A549 (cell line): Measurements from ENCODE around the gene TBPL2. TPM values are rescaled to one million over a fixed set of nuclear protein-coding genes. Genes with fewer than 3 reads are reported as not detected.
A peak's percentile ranks its signal among the peaks of the same experiment; 100 is the strongest.

ENCODE experiments used
- ATAC-seq, 2 experiments: fragments of 200-7000 bp in 1 of 2; fragments of >200 bp in 1 of 2; cut with Nextera tagmentation in 1 of 2; cut with Tn5 transposase in 1 of 2; 3 replicates each; pipeline versions ENCODE4 v1.8.0 to v1.9.1; 2018 to 2020; ENCODE audit warnings: mild to moderate bottlenecking in 1 of 2, moderate library complexity in 1 of 2
- CTCF ChIA-PET: fragments of 300-600 bp; sonication (Branson Sonifier 250); formaldehyde crosslinking; extraction: SDS; loops from one replicate; lab custom pipeline; 2021; ENCODE audit warnings: antibody characterized with exemption, inconsistent platforms; lab: Yijun Ruan, JAX
- POLR2A ChIA-PET: fragments of 350-600 bp; formaldehyde crosslinking; extraction: SDS; loops from one replicate; lab custom pipeline; 2021; ENCODE audit warnings: antibody characterized with exemption, inconsistent platforms; lab: Yijun Ruan, JAX
- DNase-seq, 2 experiments: peaks; one replicate each; pipeline versions ENCODE4 v3.0.0 to v3.0.0-alpha.2; 2011 to 2016; ENCODE audit warnings: low read depth in 1 of 2, low spot score in 1 of 2
- FAIRE-seq: peaks from 2 replicates; lab custom pipeline; 2011; peaks lifted over from hg19 to GRCh38; lab: Jason Lieb, UNC
- H3K27ac ChIP-seq, 2 experiments: fragments of >200 bp; sonication (Bioruptor Twin); formaldehyde crosslinking; 3 replicates each; pipeline ENCODE4 v1.5.1; 2016 to 2017
- H3K4me1 ChIP-seq: fragments of >200 bp; sonication (Bioruptor Twin); formaldehyde crosslinking; 3 replicates; pipeline ENCODE4 v1.6.1; 2016
- H3K4me2 ChIP-seq: fragments of >200 bp; sonication (Bioruptor Twin); formaldehyde crosslinking; 3 replicates; pipeline ENCODE4 v1.6.1; 2016
- H3K4me3 ChIP-seq: fragments of >200 bp; sonication (Bioruptor Twin); formaldehyde crosslinking; 3 replicates; pipeline ENCODE4 v1.5.1; 2016
- H3K9me3 ChIP-seq: fragments of >200 bp; sonication (Bioruptor Twin); formaldehyde crosslinking; 3 replicates; pipeline ENCODE4 v1.6.1; 2016
- BHLHE40 ChIP-seq: IDR thresholded peaks from 2 replicates; pipeline ENCODE4 v1.6.1; 2012; ENCODE audit warnings: low read depth, low read length, inconsistent platforms
- CBX2 ChIP-seq: fragments of 200-600 bp; sonication (generic); IDR thresholded peaks from 2 replicates; pipeline ENCODE4 v1.6.1; 2016; ENCODE audit warnings: low read depth, mild to moderate bottlenecking, borderline replicate concordance
- CEBPB ChIP-seq, 2 experiments: fragments of >200 bp in 1 of 2; sonication (Bioruptor Twin) in 1 of 2; formaldehyde crosslinking in 1 of 2; IDR thresholded peaks; 2 replicates each; pipeline ENCODE4 v1.6.1; 2012 to 2016
- CHD4 ChIP-seq: fragments of 200-600 bp; sonication (generic); IDR thresholded peaks from 2 replicates; pipeline ENCODE4 v1.6.1; 2016; ENCODE audit warnings: antibody characterized with exemption, mild to moderate bottlenecking, borderline replicate concordance
- EHF ChIP-seq: fragments of 250-450 bp; sonication (Bioruptor Pico); IDR thresholded peaks from 2 replicates; pipeline ENCODE4 v1.5.0; 2020; ENCODE audit warnings: mild to moderate bottlenecking
- EHMT2 ChIP-seq: fragments of 200-600 bp; sonication (generic); IDR thresholded peaks from 2 replicates; pipeline ENCODE4 v1.6.1; 2016; ENCODE audit warnings: antibody characterized with exemption, low read depth, mild to moderate bottlenecking, moderate library complexity
- EP300 ChIP-seq, 2 experiments: fragments of >200 bp; sonication (Bioruptor Twin); formaldehyde crosslinking; IDR thresholded peaks; 2 replicates in 1 of 2; 3 replicates in 1 of 2; pipeline ENCODE4 v1.6.1; 2016 to 2017
- FOSL2 ChIP-seq, 2 experiments: fragments of 450-650 bp in 1 of 2; fragments of >200 bp in 1 of 2; sonication (Bioruptor Twin) in 1 of 2; formaldehyde crosslinking; IDR thresholded peaks; 2 replicates each; pipeline versions ENCODE4 v1.5.0 to v1.6.1; 2016 to 2020; ENCODE audit warnings: mild to moderate bottlenecking in 1 of 2, moderate library complexity in 1 of 2
- FOXS1 ChIP-seq: fragments of 250-450 bp; sonication (Bioruptor Pico); IDR thresholded peaks from 2 replicates; pipeline ENCODE4 v1.5.0; 2020; ENCODE audit warnings: mild to moderate bottlenecking, moderate library complexity
- HDAC2 ChIP-seq: fragments of 200-600 bp; sonication (generic); IDR thresholded peaks from 2 replicates; pipeline ENCODE4 v1.6.1; 2016
- HOXA7 ChIP-seq: fragments of 250-450 bp; sonication (Bioruptor Pico); IDR thresholded peaks from 2 replicates; pipeline ENCODE4 v1.5.0; 2020; ENCODE audit warnings: mild to moderate bottlenecking, moderate library complexity
- HOXB5 ChIP-seq: fragments of 250-450 bp; sonication (Bioruptor Pico); IDR thresholded peaks from 2 replicates; pipeline ENCODE4 v1.5.0; 2020; ENCODE audit warnings: mild to moderate bottlenecking, moderate library complexity
- JUNB ChIP-seq: fragments of >200 bp; sonication (Bioruptor Twin); formaldehyde crosslinking; IDR thresholded peaks from 2 replicates; pipeline ENCODE4 v1.6.1; 2016
- KDM1A ChIP-seq: fragments of 200-600 bp; sonication (generic); IDR thresholded peaks from 2 replicates; pipeline ENCODE4 v1.6.1; 2016; ENCODE audit warnings: low read depth, mild to moderate bottlenecking
- MAFK ChIP-seq: fragments of 450-650 bp; IDR thresholded peaks from 2 replicates; pipeline ENCODE4 v1.6.1; 2014; ENCODE audit not compliant: partially characterized antibody
- MAZ ChIP-seq: fragments of 150-350 bp; IDR thresholded peaks from 2 replicates; pipeline ENCODE4 v1.6.1; 2014; ENCODE audit warnings: antibody characterized with exemption, low read depth, low read length, borderline replicate concordance
- RCOR1 ChIP-seq: fragments of 150-350 bp; IDR thresholded peaks from 2 replicates; pipeline ENCODE4 v1.6.1; 2014; ENCODE audit warnings: antibody characterized with exemption, low read length, low read depth
- SREBF2 ChIP-seq: fragments of 450-650 bp; IDR thresholded peaks from 2 replicates; pipeline ENCODE4 v1.6.1; 2014; ENCODE audit warnings: mild to moderate bottlenecking, moderate library complexity
- ZC3H11A ChIP-seq: fragments of 450-650 bp; IDR thresholded peaks from 2 replicates; pipeline ENCODE4 v1.6.1; 2014; ENCODE audit warnings: antibody characterized with exemption, mild to moderate bottlenecking
- ZFP36 ChIP-seq: fragments of 450-650 bp; IDR thresholded peaks from 2 replicates; pipeline ENCODE4 v1.6.1; 2014; ENCODE audit warnings: borderline replicate concordance; ENCODE audit not compliant: partially characterized antibody
- ZSCAN20 ChIP-seq: fragments of 250-450 bp; sonication (Bioruptor Pico); IDR thresholded peaks from 2 replicates; pipeline ENCODE4 v1.8.0; 2022; ENCODE audit warnings: mild to moderate bottlenecking, moderate library complexity
- WGBS: methylation state at CpG from one replicate; pipeline ENCODE4 v1.1.6; 2017; ENCODE audit errors: missing lambda C conversion rate; 5-methylcytosine and 5-hydroxymethylcytosine counted together
- polyA plus RNA-seq, 4 experiments: library from polyadenylated mRNA; depleted of rRNA in 3 of 4; stranded (reverse); fragments of >200 nt; fragmentation: RNase III in 1 of 4; extraction: RNeasy Plus Mini Kit Qiagen cat#74134 plus additional on column Dnase treatment in 1 of 4; gene quantifications; 2 replicates in 3 of 4; 3 replicates in 1 of 4; pipeline ENCODE4 v1.2.3, GENCODE V29; 2011 to 2017
- TF ChIP-seq, protein P1 (sequence below): fragments of >200 bp; sonication (Bioruptor Twin); formaldehyde crosslinking; IDR thresholded peaks from 3 replicates; pipeline ENCODE4 v1.6.1; 2016
- TF ChIP-seq, protein P2 (sequence below): fragments of >200 bp; sonication (Bioruptor Twin); formaldehyde crosslinking; IDR thresholded peaks from 2 replicates; pipeline ENCODE4 v1.6.1; 2016
- TF ChIP-seq, protein P3 (sequence below): fragments of 150-350 bp; IDR thresholded peaks from 2 replicates; pipeline ENCODE4 v1.6.1; 2014; ENCODE audit warnings: low read depth, mild to moderate bottlenecking, low read length
- TF ChIP-seq, protein P4 (sequence below): fragments of 250-450 bp; sonication (Bioruptor Pico); IDR thresholded peaks from 2 replicates; pipeline ENCODE4 v1.5.0; 2021; ENCODE audit warnings: mild to moderate bottlenecking, moderate library complexity, borderline replicate concordance

TBPL2 gene
- polyA plus RNA-seq, 2 of the 4 experiments (the other 2 are of a cell fraction) = not detected

DNA sequence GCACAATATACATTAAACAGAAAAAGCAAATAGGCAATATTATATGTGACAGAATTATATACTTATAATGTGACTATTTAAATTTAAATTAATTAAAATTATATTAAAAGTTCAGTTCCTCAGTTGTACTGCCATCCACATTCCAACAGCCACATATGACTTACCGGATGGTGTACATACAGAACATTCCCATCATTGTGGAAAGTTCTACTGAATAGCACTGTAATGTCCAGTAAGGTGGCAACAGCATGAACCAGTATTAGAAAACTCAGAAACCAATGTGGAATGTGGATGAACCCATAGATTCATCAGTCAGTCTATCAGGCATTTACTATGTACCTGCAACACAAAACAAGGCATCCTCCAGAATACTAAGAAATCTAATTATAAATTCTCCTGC is 41.2 kb downstream of the TBPL2 start:
- CTCF ChIA-PET = no interaction called here
- POLR2A ChIA-PET = no interaction called here
- H3K4me2 ChIP-seq = peak overlapping the region; percentile 12; the same call in 1 of the 3 replicates
- TF ChIP-seq ZSCAN20 (CRISPR knock-in tag) = no peak
- TF ChIP-seq, all 56 proteins: peak for 0
- no peak for DNase-seq
- no peak overlapping the region for H3K27ac ChIP-seq
- ATAC-seq = no peak
- no peak overlapping the region for H3K4me3 ChIP-seq
- peaks cover 10% of the 10 kb centered on the region; the same call in 2 of the 3 replicates for H3K4me1 ChIP-seq
- WGBS = 93% methylated on average over 1 of the region's 1 CpG
- FAIRE-seq = no peak
- H3K9me3 ChIP-seq = no peaks in the 10 kb centered on the region

DNA sequence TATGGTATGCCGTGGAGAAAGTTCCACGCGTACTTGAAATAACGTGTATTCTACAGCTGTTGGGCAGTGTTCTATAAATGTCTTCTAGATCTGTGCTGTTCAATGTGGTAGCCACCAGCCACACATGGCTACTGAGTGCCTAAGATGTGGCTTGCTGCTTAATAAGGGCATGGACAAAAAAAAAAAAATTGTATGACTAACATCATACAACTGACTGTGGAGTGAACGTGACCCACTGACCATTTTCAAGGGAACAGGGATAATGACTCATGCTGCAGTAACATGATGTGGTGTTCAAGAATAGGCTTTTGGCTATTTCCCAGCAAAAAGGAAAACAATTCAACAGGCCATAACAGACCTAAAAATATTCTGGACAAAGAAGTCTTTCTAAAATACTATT is 41.7 kb downstream of the TBPL2 start:
- POLR2A ChIA-PET = no interaction called here
- CTCF ChIA-PET = no interaction called here
- 74% methylated on average over 5 of the region's 5 CpGs for WGBS
- H3K4me3 ChIP-seq = no peak overlapping the region
- H3K27ac ChIP-seq = no peak overlapping the region
- TF ChIP-seq JUNB (peak; percentile 54), EHMT2 (no peak), HOXB5 (no peak), EP300 (IDR thresholded peaks at IDR 0.05) (no peak), MAZ (no peak), SREBF2 (no peak), CHD4 (no peak), FOXS1 (CRISPR knock-in tag) (no peak), MAFK (no peak), CBX2 (no peak), EHF (no peak), KDM1A (no peak), RCOR1 (no peak), ZC3H11A (no peak), ZFP36 (no peak), HDAC2 (no peak), BHLHE40 (peak; percentile 45), FOSL2 (IDR thresholded peaks at IDR 0.05) (peak; percentile 37; the same call in 1 of the 2 replicates), FOSL2 (CRISPR knock-in tag; IDR thresholded peaks at IDR 0.05) (peak; percentile 76), HOXA7 (CRISPR knock-in tag) (no peak), CEBPB (IDR thresholded peaks at IDR 0.05) (no peak)
- TF ChIP-seq, protein P1, sequence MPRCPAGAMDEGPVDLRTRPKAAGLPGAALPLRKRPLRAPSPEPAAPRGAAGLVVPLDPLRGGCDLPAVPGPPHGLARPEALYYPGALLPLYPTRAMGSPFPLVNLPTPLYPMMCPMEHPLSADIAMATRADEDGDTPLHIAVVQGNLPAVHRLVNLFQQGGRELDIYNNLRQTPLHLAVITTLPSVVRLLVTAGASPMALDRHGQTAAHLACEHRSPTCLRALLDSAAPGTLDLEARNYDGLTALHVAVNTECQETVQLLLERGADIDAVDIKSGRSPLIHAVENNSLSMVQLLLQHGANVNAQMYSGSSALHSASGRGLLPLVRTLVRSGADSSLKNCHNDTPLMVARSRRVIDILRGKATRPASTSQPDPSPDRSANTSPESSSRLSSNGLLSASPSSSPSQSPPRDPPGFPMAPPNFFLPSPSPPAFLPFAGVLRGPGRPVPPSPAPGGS = no peak
- TF ChIP-seq, protein P2, sequence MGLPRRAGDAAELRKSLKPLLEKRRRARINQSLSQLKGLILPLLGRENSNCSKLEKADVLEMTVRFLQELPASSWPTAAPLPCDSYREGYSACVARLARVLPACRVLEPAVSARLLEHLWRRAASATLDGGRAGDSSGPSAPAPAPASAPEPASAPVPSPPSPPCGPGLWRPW = no peak
- TF ChIP-seq, protein P3, sequence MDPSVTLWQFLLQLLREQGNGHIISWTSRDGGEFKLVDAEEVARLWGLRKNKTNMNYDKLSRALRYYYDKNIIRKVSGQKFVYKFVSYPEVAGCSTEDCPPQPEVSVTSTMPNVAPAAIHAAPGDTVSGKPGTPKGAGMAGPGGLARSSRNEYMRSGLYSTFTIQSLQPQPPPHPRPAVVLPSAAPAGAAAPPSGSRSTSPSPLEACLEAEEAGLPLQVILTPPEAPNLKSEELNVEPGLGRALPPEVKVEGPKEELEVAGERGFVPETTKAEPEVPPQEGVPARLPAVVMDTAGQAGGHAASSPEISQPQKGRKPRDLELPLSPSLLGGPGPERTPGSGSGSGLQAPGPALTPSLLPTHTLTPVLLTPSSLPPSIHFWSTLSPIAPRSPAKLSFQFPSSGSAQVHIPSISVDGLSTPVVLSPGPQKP = no peak
- TF ChIP-seq, protein P4, sequence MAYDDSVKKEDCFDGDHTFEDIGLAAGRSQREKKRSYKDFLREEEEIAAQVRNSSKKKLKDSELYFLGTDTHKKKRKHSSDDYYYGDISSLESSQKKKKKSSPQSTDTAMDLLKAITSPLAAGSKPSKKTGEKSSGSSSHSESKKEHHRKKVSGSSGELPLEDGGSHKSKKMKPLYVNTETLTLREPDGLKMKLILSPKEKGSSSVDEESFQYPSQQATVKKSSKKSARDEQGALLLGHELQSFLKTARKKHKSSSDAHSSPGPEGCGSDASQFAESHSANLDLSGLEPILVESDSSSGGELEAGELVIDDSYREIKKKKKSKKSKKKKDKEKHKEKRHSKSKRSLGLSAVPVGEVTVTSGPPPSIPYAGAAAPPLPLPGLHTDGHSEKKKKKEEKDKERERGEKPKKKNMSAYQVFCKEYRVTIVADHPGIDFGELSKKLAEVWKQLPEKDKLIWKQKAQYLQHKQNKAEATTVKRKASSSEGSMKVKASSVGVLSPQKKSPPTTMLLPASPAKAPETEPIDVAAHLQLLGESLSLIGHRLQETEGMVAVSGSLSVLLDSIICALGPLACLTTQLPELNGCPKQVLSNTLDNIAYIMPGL = no peak
- FAIRE-seq (no peak), ATAC-seq (peak; percentile 75 to 83; a peak in 5 of 6 replicates), DNase-seq (peak; percentile 21 to 56)
- H3K4me2 ChIP-seq = peak overlapping the region; percentile 12; the same call in 1 of the 3 replicates
- no peaks in the 10 kb centered on the region for H3K9me3 ChIP-seq
- H3K4me1 ChIP-seq = peaks cover 10% of the 10 kb centered on the region; the same call in 2 of the 3 replicates
